Large intestine (tissue), 12 donors: ENCODE measurements around the gene TRIM68. TPM values are rescaled to one million over a fixed set of nuclear protein-coding genes. Genes with fewer than 3 reads are reported as not detected.
A peak's percentile ranks its signal among the peaks of the same experiment; 100 is the strongest.

ENCODE experiments used
- DNase-seq, 2 donors: peaks; one replicate each; pipeline versions ENCODE4 v3.0.0 to v3.0.0-alpha.2; 2013
- H3K27ac ChIP-seq: one replicate; pipeline ENCODE4 v1.5.1; 2013; ENCODE audit warnings: low read length
- H3K27me3 ChIP-seq: 2 replicates; pipeline ENCODE4 v1.6.1; 2013; ENCODE audit warnings: low read length; ENCODE audit not compliant: control insufficient read depth, insufficient read depth
- H3K36me3 ChIP-seq: 2 replicates; pipeline ENCODE4 v1.6.1; 2013; ENCODE audit warnings: low read length; ENCODE audit not compliant: control insufficient read depth, insufficient read depth
- H3K4me1 ChIP-seq: one replicate; pipeline ENCODE4 v1.6.1; 2013; ENCODE audit warnings: low read length; ENCODE audit not compliant: control insufficient read depth, insufficient read depth
- H3K4me3 ChIP-seq: one replicate; pipeline ENCODE4 v1.5.1; 2013; ENCODE audit warnings: low read length
- H3K9me3 ChIP-seq: one replicate; pipeline ENCODE4 v1.6.1; 2013; ENCODE audit warnings: mild to moderate bottlenecking, low read depth, low read length, moderate library complexity; ENCODE audit not compliant: control insufficient read depth
- WGBS: methylation state at CpG from one replicate; pipeline ENCODE4 v1.1.5; 2013; ENCODE audit warnings: low lambda C conversion rate; ENCODE audit not compliant: insufficient coverage; 5-methylcytosine and 5-hydroxymethylcytosine counted together
- long read RNA-seq, 11 donors: transcript quantifications; one replicate each; lab custom pipeline, GENCODE V29; 2026
- polyA plus RNA-seq: library from polyadenylated mRNA; unstranded; fragments of 120-200 nt; gene quantifications from one replicate; pipeline ENCODE4 v1.2.1, GENCODE V29; 2013

Gene TRIM68
- 19.8 TPM for polyA plus RNA-seq
- long read RNA-seq, donor 1, partial matches to known transcripts, result 0 of 2 reads
- long read RNA-seq, donor 1, other reads (novel, unspliced or antisense), result 0 of 2 reads
- long read RNA-seq, donor 2, partial matches to known transcripts, result 0 of 1 reads
- long read RNA-seq, donor 2, other reads (novel, unspliced or antisense), result 0 of 1 reads
- long read RNA-seq, donor 3, result 0 reads
- long read RNA-seq, donor 4, result 0 reads
- long read RNA-seq, donor 5, partial matches to known transcripts, result 0 of 3 reads
- long read RNA-seq, donor 5, other reads (novel, unspliced or antisense), result 0 of 3 reads
- long read RNA-seq, donor 6, partial matches to known transcripts, result 0 of 6 reads
- long read RNA-seq, donor 6, other reads (novel, unspliced or antisense), result 0 of 6 reads
- long read RNA-seq, donor 7, partial matches to known transcripts, result 0 of 1 reads
- long read RNA-seq, donor 7, other reads (novel, unspliced or antisense), result 0 of 1 reads
- long read RNA-seq, donor 8, partial matches to known transcripts, result 0 of 5 reads
- long read RNA-seq, donor 8, other reads (novel, unspliced or antisense), result 0 of 5 reads
- long read RNA-seq, donor 9, partial matches to known transcripts, result 0 of 4 reads
- long read RNA-seq, donor 9, other reads (novel, unspliced or antisense), result 0 of 4 reads
- long read RNA-seq, donor 10, partial matches to known transcripts, result 0 of 6 reads
- long read RNA-seq, donor 10, other reads (novel, unspliced or antisense), result 0 of 6 reads
- long read RNA-seq, donor 11, partial matches to known transcripts, result 0 of 1 reads
- long read RNA-seq, donor 11, other reads (novel, unspliced or antisense), result 0 of 1 reads

GRCh38 chr11:4607781-4608666, at the start of gene TRIM68:
Gene TRIM68 (minus strand): TSS chr11:4608231. CDS start chr11:4605504, 2,727 bp downstream.
- DNase-seq, result peak; percentile 89 to 95
- Histone ChIP-seq H3K9me3 (no peaks in the 10 kb centered on the region), H3K27ac (peak within 1 kb of the TSS; percentile 68), H3K4me3 (peak within 1 kb of the TSS; percentile 79), H3K36me3 (peaks cover 14% of the 10 kb centered on the region), H3K27me3 (no peaks in the 10 kb centered on the region), H3K4me1 (peaks cover 10% of the 10 kb centered on the region)
- 0% methylated on average over 2 of the region's 43 CpGs for WGBS

GRCh38 chr11:4654635-4655369, 46.8 kb upstream of the TRIM68 start:
- no peaks in the 10 kb centered on the region for H3K4me1 ChIP-seq
- no peak overlapping the region for H3K4me3 ChIP-seq
- H3K27me3 ChIP-seq, result no peaks in the 10 kb centered on the region
- no peak for DNase-seq
- H3K36me3 ChIP-seq, result no peaks in the 10 kb centered on the region
- no peaks in the 10 kb centered on the region for H3K9me3 ChIP-seq
- H3K27ac ChIP-seq, result no peak overlapping the region
- WGBS, result no CpG with 5 or more reads among the region's 2 CpGs

GRCh38 chr11:4647766-4648165, 39.7 kb upstream of the TRIM68 start:
- WGBS, result no CpG with 5 or more reads among the region's 4 CpGs
- H3K36me3 ChIP-seq, result no peaks in the 10 kb centered on the region
- no peak overlapping the region for H3K4me3 ChIP-seq
- no peaks in the 10 kb centered on the region for H3K9me3 ChIP-seq
- H3K4me1 ChIP-seq, result no peaks in the 10 kb centered on the region
- H3K27ac ChIP-seq, result no peak overlapping the region
- no peaks in the 10 kb centered on the region for H3K27me3 ChIP-seq
- no peak for DNase-seq

GRCh38 chr11:4645974-4646373, 37.9 kb upstream of the TRIM68 start:
- no peaks in the 10 kb centered on the region for H3K9me3 ChIP-seq
- H3K4me1 ChIP-seq, result no peaks in the 10 kb centered on the region
- H3K4me3 ChIP-seq, result no peak overlapping the region
- WGBS, result no CpG with 5 or more reads among the region's 2 CpGs
- H3K36me3 ChIP-seq, result no peaks in the 10 kb centered on the region
- no peak for DNase-seq
- no peaks in the 10 kb centered on the region for H3K27me3 ChIP-seq
- H3K27ac ChIP-seq, result no peak overlapping the region

GRCh38 chr11:4644233-4644632, 36.2 kb upstream of the TRIM68 start:
- DNase-seq, result no peak
- H3K27me3 ChIP-seq, result no peaks in the 10 kb centered on the region
- no peaks in the 10 kb centered on the region for H3K9me3 ChIP-seq
- no peaks in the 10 kb centered on the region for H3K4me1 ChIP-seq
- H3K27ac ChIP-seq, result no peak overlapping the region
- no peaks in the 10 kb centered on the region for H3K36me3 ChIP-seq
- H3K4me3 ChIP-seq, result no peak overlapping the region
- no CpG with 5 or more reads among the region's 4 CpGs for WGBS

GRCh38 chr11:4643682-4644081, 35.7 kb upstream of the TRIM68 start, which contains the start of gene OR51E1:
Gene OR51E1 (plus strand): TSS chr11:4643982. CDS start chr11:4652527, 8,545 bp downstream.
- Histone ChIP-seq H3K36me3 (no peaks in the 10 kb centered on the region), H3K4me1 (no peaks in the 10 kb centered on the region), H3K4me3 (no peak within 1 kb of the TSS), H3K27ac (no peak within 1 kb of the TSS), H3K27me3 (no peaks in the 10 kb centered on the region), H3K9me3 (no peaks in the 10 kb centered on the region)
- WGBS, result no CpG with 5 or more reads among the region's 3 CpGs
- DNase-seq, result no peak

- H3K4me3 ChIP-seq, result no peak overlapping the region
- 60% methylated on average over 1 of the region's 5 CpGs for WGBS
- H3K9me3 ChIP-seq, result no peaks in the 10 kb centered on the region
- no peaks in the 10 kb centered on the region for H3K27me3 ChIP-seq
- H3K27ac ChIP-seq, result no peak overlapping the region
- DNase-seq, result no peak
- no peaks in the 10 kb centered on the region for H3K4me1 ChIP-seq
- H3K36me3 ChIP-seq, result no peaks in the 10 kb centered on the region
Observed at GRCh38 chr11:4643076-4643475, 35.0 kb upstream of the TRIM68 start.

GRCh38 chr11:4642043-4642442, 34.0 kb upstream of the TRIM68 start:
- no peaks in the 10 kb centered on the region for H3K9me3 ChIP-seq
- no peaks in the 10 kb centered on the region for H3K4me1 ChIP-seq
- no peak overlapping the region for H3K4me3 ChIP-seq
- WGBS, result no CpG with 5 or more reads among the region's 7 CpGs
- no peaks in the 10 kb centered on the region for H3K36me3 ChIP-seq
- no peak for DNase-seq
- peaks cover 9% of the 10 kb centered on the region for H3K27me3 ChIP-seq
- no peak overlapping the region for H3K27ac ChIP-seq

GRCh38 chr11:4641501-4641900, 33.5 kb upstream of the TRIM68 start:
- Histone ChIP-seq H3K9me3 (no peaks in the 10 kb centered on the region), H3K27ac (no peak overlapping the region), H3K36me3 (no peaks in the 10 kb centered on the region), H3K4me1 (no peaks in the 10 kb centered on the region), H3K4me3 (no peak overlapping the region), H3K27me3 (peaks cover 10% of the 10 kb centered on the region)
- DNase-seq, result no peak
- no CpG with 5 or more reads among the region's 7 CpGs for WGBS
